PC-3 (cell line): ENCODE results near the gene PDLIM1.

Experiments used
- EZH2 ChIP-seq: fragments of 300-600 bp; sonication (generic); IDR thresholded peaks from one replicate; pipeline ENCODE4 v1.6.1; 2017; ENCODE audit warnings: antibody characterized with exemption, mild to moderate bottlenecking, low read length; ENCODE audit not compliant: unreplicated experiment
- TF ChIP-seq, protein P1 (sequence below): fragments of 300-600 bp; sonication (generic); conservative IDR thresholded peaks from 2 replicates; pipeline ENCODE4 v1.5.1; 2017; ENCODE audit warnings: antibody characterized with exemption, low read depth, mild to moderate bottlenecking, low read length

DNA sequence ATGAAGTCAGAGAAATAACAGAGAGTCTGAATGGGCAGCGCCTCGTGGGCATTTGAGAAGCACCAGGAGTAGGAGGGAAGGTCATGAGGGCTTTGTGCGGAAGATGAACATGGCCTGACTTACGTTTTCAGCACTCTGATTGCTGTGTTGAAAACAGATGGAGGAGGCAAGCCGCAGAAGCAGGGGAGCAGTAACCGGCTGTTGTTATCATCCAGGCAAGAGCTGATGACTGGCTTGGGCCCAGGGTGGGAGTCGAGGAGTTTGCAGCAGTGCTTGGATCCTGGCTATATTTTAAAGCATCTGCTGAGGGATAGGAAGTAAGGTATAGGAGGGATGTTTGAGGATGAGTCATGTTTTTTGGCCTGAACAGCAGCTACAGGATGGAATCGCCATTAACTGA is 12.7 kb upstream of the PDLIM1 start:
- TF ChIP-seq, protein P1, sequence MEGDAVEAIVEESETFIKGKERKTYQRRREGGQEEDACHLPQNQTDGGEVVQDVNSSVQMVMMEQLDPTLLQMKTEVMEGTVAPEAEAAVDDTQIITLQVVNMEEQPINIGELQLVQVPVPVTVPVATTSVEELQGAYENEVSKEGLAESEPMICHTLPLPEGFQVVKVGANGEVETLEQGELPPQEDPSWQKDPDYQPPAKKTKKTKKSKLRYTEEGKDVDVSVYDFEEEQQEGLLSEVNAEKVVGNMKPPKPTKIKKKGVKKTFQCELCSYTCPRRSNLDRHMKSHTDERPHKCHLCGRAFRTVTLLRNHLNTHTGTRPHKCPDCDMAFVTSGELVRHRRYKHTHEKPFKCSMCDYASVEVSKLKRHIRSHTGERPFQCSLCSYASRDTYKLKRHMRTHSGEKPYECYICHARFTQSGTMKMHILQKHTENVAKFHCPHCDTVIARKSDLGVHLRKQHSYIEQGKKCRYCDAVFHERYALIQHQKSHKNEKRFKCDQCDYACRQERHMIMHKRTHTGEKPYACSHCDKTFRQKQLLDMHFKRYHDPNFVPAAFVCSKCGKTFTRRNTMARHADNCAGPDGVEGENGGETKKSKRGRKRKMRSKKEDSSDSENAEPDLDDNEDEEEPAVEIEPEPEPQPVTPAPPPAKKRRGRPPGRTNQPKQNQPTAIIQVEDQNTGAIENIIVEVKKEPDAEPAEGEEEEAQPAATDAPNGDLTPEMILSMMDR, result no peak
- TF ChIP-seq EZH2, result no peak
